22Rv1 (cell line): ENCODE measurements around the gene ASB2.

ENCODE experiments used
- H3K27ac ChIP-seq: fragments of 450-650 bp; 2 replicates; pipeline ENCODE4 v1.5.1; 2017
- CTCF ChIP-seq: fragments of 450-650 bp; IDR thresholded peaks from 2 replicates; pipeline ENCODE4 v1.5.1; 2017; ENCODE audit warnings: mild to moderate bottlenecking
- ZFX ChIP-seq: fragments of 450-650 bp; IDR thresholded peaks from 2 replicates; pipeline ENCODE4 v1.6.1; 2017; ENCODE audit warnings: antibody characterized with exemption, borderline replicate concordance

Gene ASB2

GRCh38 chr14:94009767-94010166 lies 33.4 kb upstream of the ASB2 start:
- H3K27ac ChIP-seq = no peak overlapping the region
- no peak for TF ChIP-seq CTCF

GRCh38 chr14:94008234-94008633 lies 31.9 kb upstream of the ASB2 start:
- TF ChIP-seq ZFX = no peak
- no peak for TF ChIP-seq CTCF
- H3K27ac ChIP-seq = no peak overlapping the region

- no peak overlapping the region for H3K27ac ChIP-seq
- TF ChIP-seq CTCF (peak; percentile 65), ZFX (no peak)
These were observed 29.1 kb upstream of the ASB2 start for GRCh38 chr14:94005324-94006073.

- TF ChIP-seq CTCF (no peak), ZFX (no peak)
- no peak overlapping the region for H3K27ac ChIP-seq
These were observed 27.6 kb upstream of the ASB2 start for GRCh38 chr14:94004015-94004414.

GRCh38 chr14:94003397-94003796 lies 27.0 kb upstream of the ASB2 start:
- no peak for TF ChIP-seq ZFX
- no peak for TF ChIP-seq CTCF
- H3K27ac ChIP-seq = no peak overlapping the region

- no peak overlapping the region for H3K27ac ChIP-seq
These were observed 25.4 kb upstream of the ASB2 start for GRCh38 chr14:94001501-94002396.

More at GRCh38 chr14:94001501-94002396, 25.4 kb upstream of the ASB2 start:
- TF ChIP-seq CTCF (peak; percentile 94), ZFX (no peak)
